ENCODE data around the gene OTOG.

The OTOG gene

DNA sequence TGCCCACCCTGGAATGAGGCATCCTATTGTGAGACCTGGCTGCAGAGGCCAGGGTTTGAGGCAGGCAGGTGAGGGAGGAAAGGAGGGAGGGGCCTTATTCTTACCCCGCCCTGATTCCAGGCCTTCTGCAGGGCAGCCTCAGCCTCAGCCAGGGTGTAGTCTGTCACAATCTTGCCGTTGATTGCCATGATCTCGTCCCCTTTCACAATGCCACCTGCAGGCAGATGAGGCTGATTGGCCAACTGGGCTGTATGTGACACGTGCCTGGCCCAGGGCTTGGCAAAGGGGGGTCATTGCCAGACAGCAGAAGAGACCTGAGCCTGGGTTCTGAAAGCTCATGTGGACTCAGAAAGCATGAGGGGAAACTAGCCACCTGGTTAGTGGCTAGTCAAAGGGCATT is 49.0 kb upstream of the OTOG start:
- POLR2A ChIA-PET = no interaction called here
- no peak overlapping the region for H3K4me3 ChIP-seq (ENCODE audit: low read depth, low read length)
- H3K9me3 ChIP-seq (ENCODE audit: control insufficient read depth, insufficient read depth, low read depth, low read length) = no peaks in the 10 kb centered on the region
- no peak overlapping the region for H3K27ac ChIP-seq (ENCODE audit: extremely low read depth, low read depth, low read length)
- no peaks in the 10 kb centered on the region for H3K4me1 ChIP-seq (ENCODE audit: control insufficient read depth, insufficient read depth, low read length)
- CTCF ChIA-PET = interaction anchor here (0.6 to 3.1 kb wide), 6 partner anchors 10 to 114 kb away, joined by 3 to 24 read pairs (median 5); partner anchors contain the start of gene KCNJ11
- H3K36me3 ChIP-seq (ENCODE audit: control insufficient read depth in 2 of 2, insufficient read depth in 1 of 2, low read length in 2 of 2) = no peaks in the 10 kb centered on the region
- TF ChIP-seq ZNF560 (tag by site-specific recombination; IDR thresholded peaks at IDR 0.05; ENCODE audit: borderline replicate concordance) (no peak), ZBTB17 (tag by site-specific recombination; IDR thresholded peaks at IDR 0.05) (no peak), ZIC2 (tag by site-specific recombination; IDR thresholded peaks at IDR 0.05) (peak; percentile 16; the same call in 1 of the 2 replicates), ZNF777 (tag by site-specific recombination; IDR thresholded peaks at IDR 0.05; ENCODE audit: borderline replicate concordance) (no peak), ZNF19 (tag by site-specific recombination; IDR thresholded peaks at IDR 0.05; ENCODE audit: low read depth) (no peak), ZFP41 (tag by site-specific recombination; IDR thresholded peaks at IDR 0.05; ENCODE audit: borderline replicate concordance) (no peak), KLF1 (tag by site-specific recombination; IDR thresholded peaks at IDR 0.05) (peak; percentile 41; the same call in 1 of the 2 replicates), MEIS1 (CRISPR knock-in tag; IDR thresholded peaks at IDR 0.05; ENCODE audit: borderline replicate concordance) (no peak)
- TF ChIP-seq, protein P1, sequence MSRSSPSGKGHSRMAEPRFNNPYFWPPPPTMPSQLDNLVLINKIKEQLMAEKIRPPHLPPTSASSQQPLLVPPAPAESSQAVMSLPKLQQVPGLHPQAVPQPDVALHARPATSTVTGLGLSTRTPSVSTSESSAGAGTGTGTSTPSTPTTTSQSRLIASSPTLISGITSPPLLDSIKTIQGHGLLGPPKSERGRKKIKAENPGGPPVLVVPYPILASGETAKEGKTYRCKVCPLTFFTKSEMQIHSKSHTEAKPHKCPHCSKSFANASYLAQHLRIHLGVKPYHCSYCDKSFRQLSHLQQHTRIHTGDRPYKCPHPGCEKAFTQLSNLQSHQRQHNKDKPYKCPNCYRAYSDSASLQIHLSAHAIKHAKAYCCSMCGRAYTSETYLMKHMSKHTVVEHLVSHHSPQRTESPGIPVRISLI (tag by site-specific recombination; IDR thresholded peaks at IDR 0.05) = no peak
- TF ChIP-seq, protein P2, sequence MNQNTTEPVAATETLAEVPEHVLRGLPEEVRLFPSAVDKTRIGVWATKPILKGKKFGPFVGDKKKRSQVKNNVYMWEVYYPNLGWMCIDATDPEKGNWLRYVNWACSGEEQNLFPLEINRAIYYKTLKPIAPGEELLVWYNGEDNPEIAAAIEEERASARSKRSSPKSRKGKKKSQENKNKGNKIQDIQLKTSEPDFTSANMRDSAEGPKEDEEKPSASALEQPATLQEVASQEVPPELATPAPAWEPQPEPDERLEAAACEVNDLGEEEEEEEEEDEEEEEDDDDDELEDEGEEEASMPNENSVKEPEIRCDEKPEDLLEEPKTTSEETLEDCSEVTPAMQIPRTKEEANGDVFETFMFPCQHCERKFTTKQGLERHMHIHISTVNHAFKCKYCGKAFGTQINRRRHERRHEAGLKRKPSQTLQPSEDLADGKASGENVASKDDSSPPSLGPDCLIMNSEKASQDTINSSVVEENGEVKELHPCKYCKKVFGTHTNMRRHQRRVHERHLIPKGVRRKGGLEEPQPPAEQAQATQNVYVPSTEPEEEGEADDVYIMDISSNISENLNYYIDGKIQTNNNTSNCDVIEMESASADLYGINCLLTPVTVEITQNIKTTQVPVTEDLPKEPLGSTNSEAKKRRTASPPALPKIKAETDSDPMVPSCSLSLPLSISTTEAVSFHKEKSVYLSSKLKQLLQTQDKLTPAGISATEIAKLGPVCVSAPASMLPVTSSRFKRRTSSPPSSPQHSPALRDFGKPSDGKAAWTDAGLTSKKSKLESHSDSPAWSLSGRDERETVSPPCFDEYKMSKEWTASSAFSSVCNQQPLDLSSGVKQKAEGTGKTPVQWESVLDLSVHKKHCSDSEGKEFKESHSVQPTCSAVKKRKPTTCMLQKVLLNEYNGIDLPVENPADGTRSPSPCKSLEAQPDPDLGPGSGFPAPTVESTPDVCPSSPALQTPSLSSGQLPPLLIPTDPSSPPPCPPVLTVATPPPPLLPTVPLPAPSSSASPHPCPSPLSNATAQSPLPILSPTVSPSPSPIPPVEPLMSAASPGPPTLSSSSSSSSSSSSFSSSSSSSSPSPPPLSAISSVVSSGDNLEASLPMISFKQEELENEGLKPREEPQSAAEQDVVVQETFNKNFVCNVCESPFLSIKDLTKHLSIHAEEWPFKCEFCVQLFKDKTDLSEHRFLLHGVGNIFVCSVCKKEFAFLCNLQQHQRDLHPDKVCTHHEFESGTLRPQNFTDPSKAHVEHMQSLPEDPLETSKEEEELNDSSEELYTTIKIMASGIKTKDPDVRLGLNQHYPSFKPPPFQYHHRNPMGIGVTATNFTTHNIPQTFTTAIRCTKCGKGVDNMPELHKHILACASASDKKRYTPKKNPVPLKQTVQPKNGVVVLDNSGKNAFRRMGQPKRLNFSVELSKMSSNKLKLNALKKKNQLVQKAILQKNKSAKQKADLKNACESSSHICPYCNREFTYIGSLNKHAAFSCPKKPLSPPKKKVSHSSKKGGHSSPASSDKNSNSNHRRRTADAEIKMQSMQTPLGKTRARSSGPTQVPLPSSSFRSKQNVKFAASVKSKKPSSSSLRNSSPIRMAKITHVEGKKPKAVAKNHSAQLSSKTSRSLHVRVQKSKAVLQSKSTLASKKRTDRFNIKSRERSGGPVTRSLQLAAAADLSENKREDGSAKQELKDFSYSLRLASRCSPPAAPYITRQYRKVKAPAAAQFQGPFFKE (tag by site-specific recombination; IDR thresholded peaks at IDR 0.05; ENCODE audit: borderline replicate concordance) = no peak

DNA sequence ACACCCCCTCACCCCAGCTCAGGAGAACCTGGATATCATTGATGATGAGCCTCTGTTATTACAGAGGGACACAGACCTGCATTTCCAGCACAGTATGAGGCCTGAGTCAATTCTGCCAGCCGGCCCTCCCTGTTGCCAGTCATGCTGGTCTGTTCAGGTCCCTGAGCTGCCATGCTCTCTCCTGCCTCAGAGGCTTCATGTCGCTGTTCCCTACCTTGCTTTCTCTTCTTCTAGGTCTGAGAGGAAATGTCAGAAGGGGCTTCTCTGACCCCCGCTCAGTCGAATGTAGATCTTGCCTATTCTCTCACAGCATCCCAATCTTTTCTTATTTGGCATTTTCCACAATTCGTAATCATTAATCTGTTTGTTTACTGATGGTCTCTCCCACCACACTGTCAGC is 48.6 kb upstream of the OTOG start:
- H3K27ac ChIP-seq (ENCODE audit: extremely low read depth, low read depth, low read length) = no peak overlapping the region
- no peaks in the 10 kb centered on the region for H3K9me3 ChIP-seq (ENCODE audit: control insufficient read depth, insufficient read depth, low read depth, low read length)
- no peaks in the 10 kb centered on the region for H3K36me3 ChIP-seq (ENCODE audit: control insufficient read depth in 2 of 2, insufficient read depth in 1 of 2, low read length in 2 of 2)
- ChIA-PET POLR2A (no interaction called here), CTCF (interaction anchor here (0.6 to 3.1 kb wide), 11 partner anchors 9 to 677 kb away, joined by 3 to 24 read pairs (median 3); partner anchors contain the start of gene KCNJ11)
- H3K4me3 ChIP-seq (ENCODE audit: low read depth, low read length) = no peak overlapping the region
- H3K4me1 ChIP-seq (ENCODE audit: control insufficient read depth, insufficient read depth, low read length) = no peaks in the 10 kb centered on the region
- TF ChIP-seq ZFP41 (tag by site-specific recombination; IDR thresholded peaks at IDR 0.05; ENCODE audit: borderline replicate concordance) (no peak), OSR2 (tag by site-specific recombination; IDR thresholded peaks at IDR 0.05) (no peak), YY2 (tag by site-specific recombination; IDR thresholded peaks at IDR 0.05) (no peak), ZNF335 (tag by site-specific recombination; conservative IDR thresholded peaks at IDR 0.05) (no peak), ZNF677 (tag by site-specific recombination; IDR thresholded peaks at IDR 0.05) (no peak), HOXA7 (CRISPR knock-in tag; IDR thresholded peaks at IDR 0.05; ENCODE audit: borderline replicate concordance) (no peak), ZNF785 (tag by site-specific recombination; IDR thresholded peaks at IDR 0.05) (no peak), ZNF664 (tag by site-specific recombination; IDR thresholded peaks at IDR 0.05) (no peak), BCL11A (tag by site-specific recombination; IDR thresholded peaks at IDR 0.05; ENCODE audit: low read depth) (no peak), OVOL3 (tag by site-specific recombination; IDR thresholded peaks at IDR 0.05) (no peak)
- TF ChIP-seq, protein P3, sequence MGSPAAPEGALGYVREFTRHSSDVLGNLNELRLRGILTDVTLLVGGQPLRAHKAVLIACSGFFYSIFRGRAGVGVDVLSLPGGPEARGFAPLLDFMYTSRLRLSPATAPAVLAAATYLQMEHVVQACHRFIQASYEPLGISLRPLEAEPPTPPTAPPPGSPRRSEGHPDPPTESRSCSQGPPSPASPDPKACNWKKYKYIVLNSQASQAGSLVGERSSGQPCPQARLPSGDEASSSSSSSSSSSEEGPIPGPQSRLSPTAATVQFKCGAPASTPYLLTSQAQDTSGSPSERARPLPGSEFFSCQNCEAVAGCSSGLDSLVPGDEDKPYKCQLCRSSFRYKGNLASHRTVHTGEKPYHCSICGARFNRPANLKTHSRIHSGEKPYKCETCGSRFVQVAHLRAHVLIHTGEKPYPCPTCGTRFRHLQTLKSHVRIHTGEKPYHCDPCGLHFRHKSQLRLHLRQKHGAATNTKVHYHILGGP (tag by site-specific recombination; IDR thresholded peaks at IDR 0.05) = no peak
- TF ChIP-seq, protein P4, sequence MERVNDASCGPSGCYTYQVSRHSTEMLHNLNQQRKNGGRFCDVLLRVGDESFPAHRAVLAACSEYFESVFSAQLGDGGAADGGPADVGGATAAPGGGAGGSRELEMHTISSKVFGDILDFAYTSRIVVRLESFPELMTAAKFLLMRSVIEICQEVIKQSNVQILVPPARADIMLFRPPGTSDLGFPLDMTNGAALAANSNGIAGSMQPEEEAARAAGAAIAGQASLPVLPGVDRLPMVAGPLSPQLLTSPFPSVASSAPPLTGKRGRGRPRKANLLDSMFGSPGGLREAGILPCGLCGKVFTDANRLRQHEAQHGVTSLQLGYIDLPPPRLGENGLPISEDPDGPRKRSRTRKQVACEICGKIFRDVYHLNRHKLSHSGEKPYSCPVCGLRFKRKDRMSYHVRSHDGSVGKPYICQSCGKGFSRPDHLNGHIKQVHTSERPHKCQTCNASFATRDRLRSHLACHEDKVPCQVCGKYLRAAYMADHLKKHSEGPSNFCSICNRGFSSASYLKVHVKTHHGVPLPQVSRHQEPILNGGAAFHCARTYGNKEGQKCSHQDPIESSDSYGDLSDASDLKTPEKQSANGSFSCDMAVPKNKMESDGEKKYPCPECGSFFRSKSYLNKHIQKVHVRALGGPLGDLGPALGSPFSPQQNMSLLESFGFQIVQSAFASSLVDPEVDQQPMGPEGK (tag by site-specific recombination; IDR thresholded peaks at IDR 0.05) = no peak
- TF ChIP-seq, protein P5, sequence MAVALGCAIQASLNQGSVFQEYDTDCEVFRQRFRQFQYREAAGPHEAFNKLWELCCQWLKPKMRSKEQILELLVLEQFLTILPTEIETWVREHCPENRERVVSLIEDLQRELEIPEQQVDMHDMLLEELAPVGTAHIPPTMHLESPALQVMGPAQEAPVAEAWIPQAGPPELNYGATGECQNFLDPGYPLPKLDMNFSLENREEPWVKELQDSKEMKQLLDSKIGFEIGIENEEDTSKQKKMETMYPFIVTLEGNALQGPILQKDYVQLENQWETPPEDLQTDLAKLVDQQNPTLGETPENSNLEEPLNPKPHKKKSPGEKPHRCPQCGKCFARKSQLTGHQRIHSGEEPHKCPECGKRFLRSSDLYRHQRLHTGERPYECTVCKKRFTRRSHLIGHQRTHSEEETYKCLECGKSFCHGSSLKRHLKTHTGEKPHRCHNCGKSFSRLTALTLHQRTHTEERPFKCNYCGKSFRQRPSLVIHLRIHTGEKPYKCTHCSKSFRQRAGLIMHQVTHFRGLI (tag by site-specific recombination; IDR thresholded peaks at IDR 0.05) = no peak

All from HEK293 (cell line).